ENCODE data around the gene SAMD13. TPM values are rescaled to one million over a fixed set of nuclear protein-coding genes. Genes with fewer than 3 reads are reported as not detected.

Gene SAMD13
- total and polyA plus RNA-seq, 3 donors from 2014 or later, result 6.1 to 31.9 (median 6.6) TPM

GRCh38 chr1:84289169-84289785, 12.2 kb upstream of the SAMD13 start:
- WGBS, 2 donors, result 58 to 82% methylated on average over 2 of the region's 2 CpGs
- no peak overlapping the region for H3K27ac ChIP-seq
- DNase-seq, result no peak
- TF ChIP-seq POLR2A (IDR thresholded peaks at IDR 0.05) (no peak), CTCF (IDR thresholded peaks at IDR 0.05) (no peak)
- H3K4me3 ChIP-seq, result no peak overlapping the region
- H3K36me3 ChIP-seq (ENCODE audit: low read depth, missing control alignments), result no peaks in the 10 kb centered on the region
- H3K9me3 ChIP-seq, result no peaks in the 10 kb centered on the region
- H3K4me1 ChIP-seq, result no peaks in the 10 kb centered on the region
- intact Hi-C loops (cut with DNase I; ENCODE audit: low total_unique reads), result no loop called here
- H3K27me3 ChIP-seq, result no peaks in the 10 kb centered on the region

- TF ChIP-seq CTCF (IDR thresholded peaks at IDR 0.05) (no peak), POLR2A (IDR thresholded peaks at IDR 0.05) (no peak)
- Histone ChIP-seq H3K36me3 (ENCODE audit: low read depth, missing control alignments) (no peaks in the 10 kb centered on the region), H3K9me3 (no peaks in the 10 kb centered on the region), H3K4me1 (no peaks in the 10 kb centered on the region), H3K27ac (no peak overlapping the region), H3K4me3 (no peak overlapping the region), H3K27me3 (no peaks in the 10 kb centered on the region)
- intact Hi-C loops (cut with DNase I; ENCODE audit: low total_unique reads), result no loop called here
- DNase-seq, result no peak
- 84 to 88% methylated on average over 5 of the region's 5 CpGs for WGBS, 2 donors
Measured at GRCh38 chr1:84291882-84292655, 9.4 kb upstream of the SAMD13 start.

- Histone ChIP-seq H3K4me3 (no peak overlapping the region), H3K36me3 (ENCODE audit: low read depth, missing control alignments) (no peaks in the 10 kb centered on the region), H3K4me1 (peaks cover 10% of the 10 kb centered on the region), H3K27ac (no peak overlapping the region), H3K27me3 (no peaks in the 10 kb centered on the region), H3K9me3 (no peaks in the 10 kb centered on the region)
- no peak for TF ChIP-seq CTCF (IDR thresholded peaks at IDR 0.05)
- TF ChIP-seq POLR2A (IDR thresholded peaks at IDR 0.05), result no peak
- WGBS, 2 donors, result 89 to 95% methylated on average over 2 of the region's 2 CpGs
- no peak for DNase-seq
- intact Hi-C loops (cut with DNase I; ENCODE audit: low total_unique reads), result no loop called here
Measured at GRCh38 chr1:84293766-84294165, 7.7 kb upstream of the SAMD13 start.

GRCh38 chr1:84294751-84295150, 6.8 kb upstream of the SAMD13 start:
- 93 to 96% methylated on average over 3 of the region's 3 CpGs for WGBS, 2 donors
- no peak for DNase-seq
- Histone ChIP-seq H3K4me3 (no peak overlapping the region), H3K9me3 (no peaks in the 10 kb centered on the region), H3K36me3 (ENCODE audit: low read depth, missing control alignments) (no peaks in the 10 kb centered on the region), H3K27me3 (no peaks in the 10 kb centered on the region), H3K4me1 (peaks cover 17% of the 10 kb centered on the region), H3K27ac (no peak overlapping the region)
- intact Hi-C loops (cut with DNase I; ENCODE audit: low total_unique reads), result no loop called here
- TF ChIP-seq CTCF (IDR thresholded peaks at IDR 0.05), result no peak
- TF ChIP-seq POLR2A (IDR thresholded peaks at IDR 0.05), result no peak
